SJCRH30 (cell line): ENCODE results near the gene MYO18A. TPM values are rescaled to one million over a fixed set of nuclear protein-coding genes. Genes with fewer than 3 reads are reported as not detected.

Experiments used
- DNase-seq, 2 experiments: peaks; one replicate each; pipeline ENCODE4 v3.0.0-alpha.2; 2015 to 2020
- H3K27ac ChIP-seq: fragments of 250-450 bp; sonication (Bioruptor Pico); 2 replicates; pipeline ENCODE4 v1.5.1; 2020; ENCODE audit warnings: mild to moderate bottlenecking, moderate library complexity
- H3K27me3 ChIP-seq: fragments of 250-450 bp; sonication (Bioruptor Pico); 2 replicates; pipeline ENCODE4 v1.5.1; 2020; ENCODE audit warnings: mild to moderate bottlenecking, moderate library complexity
- H3K36me3 ChIP-seq: fragments of 250-450 bp; sonication (Bioruptor Pico); 2 replicates; pipeline ENCODE4 v1.5.1; 2020; ENCODE audit warnings: mild to moderate bottlenecking, moderate library complexity
- H3K4me1 ChIP-seq: fragments of 250-450 bp; sonication (Bioruptor Pico); 2 replicates; pipeline ENCODE4 v1.5.1; 2020; ENCODE audit warnings: mild to moderate bottlenecking, moderate library complexity
- H3K4me3 ChIP-seq: fragments of 250-450 bp; sonication (Bioruptor Pico); 2 replicates; pipeline ENCODE4 v1.5.1; 2020; ENCODE audit warnings: mild to moderate bottlenecking, moderate library complexity
- H3K9me3 ChIP-seq: fragments of 250-450 bp; sonication (Bioruptor Pico); replicated peaks from 2 replicates; pipeline ENCODE4 v1.5.1; 2020; ENCODE audit warnings: mild to moderate bottlenecking, moderate library complexity
- total RNA-seq: library from RNA; depleted of rRNA; stranded (reverse); fragments of >200 nt; shearing (Covaris generic); gene quantifications from 2 replicates; pipeline ENCODE4 v1.2.3, GENCODE V29; 2014

MYO18A gene
- total RNA-seq, 1 experiment from 2014 or later, result 91.9 TPM

- Histone ChIP-seq H3K36me3 (peaks cover 20% of the 10 kb centered on the region), H3K27me3 (no peaks in the 10 kb centered on the region), H3K27ac (no peak overlapping the region), H3K4me1 (peaks cover 18% of the 10 kb centered on the region), H3K4me3 (no peak overlapping the region), H3K9me3 (no peaks in the 10 kb centered on the region)
- DNase-seq, result no peak
Measured at GRCh38 chr17:29073520-29073919, 106.7 kb downstream of the MYO18A start.

- Histone ChIP-seq H3K27me3 (no peaks in the 10 kb centered on the region), H3K36me3 (peaks cover 18% of the 10 kb centered on the region)
Measured at GRCh38 chr17:29073045-29073444, 107.2 kb downstream of the MYO18A start.

GRCh38 chr17:29071303-29071702, 108.9 kb downstream of the MYO18A start:
- no peak for DNase-seq
- no peak overlapping the region for H3K27ac ChIP-seq
- H3K4me1 ChIP-seq, result peaks cover 19% of the 10 kb centered on the region
- no peaks in the 10 kb centered on the region for H3K27me3 ChIP-seq
- H3K9me3 ChIP-seq, result no peaks in the 10 kb centered on the region
- H3K4me3 ChIP-seq, result no peak overlapping the region
- H3K36me3 ChIP-seq, result peaks cover 2% of the 10 kb centered on the region; the same call in 1 of the 2 replicates

More at GRCh38 chr17:29073045-29073444, 107.2 kb downstream of the MYO18A start:
- H3K9me3 ChIP-seq, result no peaks in the 10 kb centered on the region
- H3K4me1 ChIP-seq, result peaks cover 14% of the 10 kb centered on the region
- no peak overlapping the region for H3K27ac ChIP-seq
- H3K4me3 ChIP-seq, result no peak overlapping the region
- DNase-seq, result no peak

GRCh38 chr17:29070781-29071180, 109.4 kb downstream of the MYO18A start:
- Histone ChIP-seq H3K4me3 (no peak overlapping the region), H3K36me3 (0 out of 2 replicates have a peak, but pooled peaks cover 2% of the 10 kb centered on the region), H3K27me3 (no peaks in the 10 kb centered on the region), H3K27ac (no peak overlapping the region), H3K4me1 (peaks cover 24% of the 10 kb centered on the region), H3K9me3 (no peaks in the 10 kb centered on the region)
- no peak for DNase-seq

- Histone ChIP-seq H3K4me1 (peaks cover 29% of the 10 kb centered on the region), H3K9me3 (no peaks in the 10 kb centered on the region), H3K36me3 (0 out of 2 replicates have a peak, but pooled peaks cover 2% of the 10 kb centered on the region), H3K4me3 (no peak overlapping the region), H3K27ac (no peak overlapping the region), H3K27me3 (no peaks in the 10 kb centered on the region)
- no peak for DNase-seq
Measured at GRCh38 chr17:29070308-29070707, 109.9 kb downstream of the MYO18A start.

GRCh38 chr17:29069526-29070041, 110.6 kb downstream of the MYO18A start:
- no peak for DNase-seq
- H3K36me3 ChIP-seq, result no peaks in the 10 kb centered on the region
- no peak overlapping the region for H3K27ac ChIP-seq
- no peaks in the 10 kb centered on the region for H3K9me3 ChIP-seq
- no peak overlapping the region for H3K4me3 ChIP-seq
- H3K4me1 ChIP-seq, result peaks cover 32% of the 10 kb centered on the region
- no peaks in the 10 kb centered on the region for H3K27me3 ChIP-seq

GRCh38 chr17:29068818-29069217, 111.4 kb downstream of the MYO18A start:
- Histone ChIP-seq H3K27me3 (no peaks in the 10 kb centered on the region), H3K36me3 (no peaks in the 10 kb centered on the region), H3K4me1 (peaks cover 32% of the 10 kb centered on the region), H3K4me3 (no peak overlapping the region), H3K27ac (no peak overlapping the region), H3K9me3 (no peaks in the 10 kb centered on the region)
- DNase-seq, result no peak

GRCh38 chr17:29066606-29067005, 113.6 kb downstream of the MYO18A start:
- no peaks in the 10 kb centered on the region for H3K27me3 ChIP-seq
- no peaks in the 10 kb centered on the region for H3K9me3 ChIP-seq
- peak in 1 of 2 experiments; percentile 51 for DNase-seq
- H3K4me1 ChIP-seq, result peaks cover 32% of the 10 kb centered on the region
- no peaks in the 10 kb centered on the region for H3K36me3 ChIP-seq
- no peak overlapping the region for H3K4me3 ChIP-seq
- H3K27ac ChIP-seq, result peak overlapping the region; percentile 64

- peak; percentile 88 to 94 for DNase-seq
- peak overlapping the region; percentile 64 for H3K27ac ChIP-seq
- no peak overlapping the region for H3K4me3 ChIP-seq
Measured at GRCh38 chr17:29066047-29066446, 114.2 kb downstream of the MYO18A start.

GRCh38 chr17:29063992-29064391, 116.2 kb downstream of the MYO18A start:
- Histone ChIP-seq H3K4me3 (no peak overlapping the region), H3K36me3 (no peaks in the 10 kb centered on the region), H3K9me3 (no peaks in the 10 kb centered on the region), H3K27ac (no peak overlapping the region), H3K4me1 (peaks cover 42% of the 10 kb centered on the region), H3K27me3 (no peaks in the 10 kb centered on the region)
- no peak for DNase-seq

More at GRCh38 chr17:29066047-29066446, 114.2 kb downstream of the MYO18A start:
- H3K9me3 ChIP-seq, result no peaks in the 10 kb centered on the region
- H3K27me3 ChIP-seq, result no peaks in the 10 kb centered on the region
- H3K36me3 ChIP-seq, result no peaks in the 10 kb centered on the region
- H3K4me1 ChIP-seq, result peaks cover 31% of the 10 kb centered on the region

GRCh38 chr17:29062215-29062614, 118.0 kb downstream of the MYO18A start:
- no peak for DNase-seq
- Histone ChIP-seq H3K27me3 (no peaks in the 10 kb centered on the region), H3K4me3 (no peak overlapping the region), H3K27ac (no peak overlapping the region), H3K9me3 (no peaks in the 10 kb centered on the region), H3K4me1 (peaks cover 44% of the 10 kb centered on the region), H3K36me3 (no peaks in the 10 kb centered on the region)

- no peak overlapping the region for H3K4me3 ChIP-seq
- H3K9me3 ChIP-seq, result no peaks in the 10 kb centered on the region
- DNase-seq, result no peak
- no peaks in the 10 kb centered on the region for H3K27me3 ChIP-seq
- H3K4me1 ChIP-seq, result peaks cover 40% of the 10 kb centered on the region
- no peak overlapping the region for H3K27ac ChIP-seq
- no peaks in the 10 kb centered on the region for H3K36me3 ChIP-seq
Measured at GRCh38 chr17:29061036-29061435, 119.2 kb downstream of the MYO18A start.

- H3K4me1 ChIP-seq, result peaks cover 34% of the 10 kb centered on the region
- no peaks in the 10 kb centered on the region for H3K27me3 ChIP-seq
- H3K27ac ChIP-seq, result no peak overlapping the region
- H3K36me3 ChIP-seq, result no peaks in the 10 kb centered on the region
- H3K9me3 ChIP-seq, result no peaks in the 10 kb centered on the region
- peak in 1 of 2 experiments; percentile 51 for DNase-seq
- no peak overlapping the region for H3K4me3 ChIP-seq
Measured at GRCh38 chr17:29060475-29060874, 119.7 kb downstream of the MYO18A start.

GRCh38 chr17:29059281-29059680, 120.9 kb downstream of the MYO18A start:
- no peak overlapping the region for H3K27ac ChIP-seq
- no peaks in the 10 kb centered on the region for H3K36me3 ChIP-seq
- H3K9me3 ChIP-seq, result no peaks in the 10 kb centered on the region
- DNase-seq, result peak in 1 of 2 experiments; percentile 72
- H3K27me3 ChIP-seq, result no peaks in the 10 kb centered on the region
- H3K4me1 ChIP-seq, result peaks cover 30% of the 10 kb centered on the region
- no peak overlapping the region for H3K4me3 ChIP-seq

GRCh38 chr17:29058391-29058790, 121.8 kb downstream of the MYO18A start:
- H3K9me3 ChIP-seq, result no peaks in the 10 kb centered on the region
- no peak for DNase-seq
- no peaks in the 10 kb centered on the region for H3K27me3 ChIP-seq
- peaks cover 32% of the 10 kb centered on the region for H3K4me1 ChIP-seq
- no peak overlapping the region for H3K4me3 ChIP-seq
- H3K27ac ChIP-seq, result no peak overlapping the region
- no peaks in the 10 kb centered on the region for H3K36me3 ChIP-seq

- no peak for DNase-seq
- Histone ChIP-seq H3K9me3 (no peaks in the 10 kb centered on the region), H3K4me3 (no peak overlapping the region), H3K27me3 (no peaks in the 10 kb centered on the region), H3K36me3 (no peaks in the 10 kb centered on the region), H3K4me1 (peaks cover 43% of the 10 kb centered on the region), H3K27ac (no peak overlapping the region)
Measured at GRCh38 chr17:29057361-29057760, 122.8 kb downstream of the MYO18A start.
